HEK293 (cell line): ENCODE results near the gene TULP1.

Experiments
- CTCF ChIA-PET: fragments of 350-600 bp; formaldehyde crosslinking; extraction: SDS; loops from one replicate; lab custom pipeline; 2021; ENCODE audit warnings: antibody characterized with exemption; lab: Yijun Ruan, JAX
- POLR2A ChIA-PET: fragments of 300-600 bp; formaldehyde crosslinking; extraction: SDS; loops from one replicate; lab custom pipeline; 2020; ENCODE audit warnings: antibody characterized with exemption, inconsistent platforms; lab: Yijun Ruan, JAX
- H3K27ac ChIP-seq: fragments of 200-500 bp; sonication (Bioruptor generic); 2 replicates; pipeline ENCODE4 v1.5.1; 2014; ENCODE audit warnings: low read depth, low read length, control low read depth, inconsistent platforms; ENCODE audit errors: extremely low read depth
- H3K36me3 ChIP-seq, 2 experiments: fragments of 200-500 bp in 1 of 2; sonication (Bioruptor generic) in 1 of 2; 1 replicate in 1 of 2; 2 replicates in 1 of 2; pipeline ENCODE4 v1.5.1; 2014 to 2017; ENCODE audit warnings: inconsistent platforms in 2 of 2, low read length in 2 of 2; ENCODE audit not compliant: control insufficient read depth in 2 of 2, insufficient read depth in 1 of 2
- H3K4me1 ChIP-seq: fragments of 200-500 bp; sonication (Bioruptor generic); 2 replicates; pipeline ENCODE4 v1.5.1; 2014; ENCODE audit warnings: mild to moderate bottlenecking, low read length, inconsistent platforms; ENCODE audit not compliant: control insufficient read depth, insufficient read depth
- H3K4me3 ChIP-seq: 2 replicates; pipeline ENCODE4 v1.5.1; 2011; ENCODE audit warnings: low read depth, mild to moderate bottlenecking, control low read depth, low read length, moderate library complexity
- H3K9me3 ChIP-seq: fragments of 200-500 bp; sonication (Bioruptor generic); 2 replicates; pipeline ENCODE4 v1.5.1; 2014; ENCODE audit warnings: low read depth, low read length, inconsistent platforms; ENCODE audit not compliant: control insufficient read depth, insufficient read depth
- KLF16 ChIP-seq: fragments of 450-650 bp; formaldehyde crosslinking; IDR thresholded peaks from 2 replicates; pipeline ENCODE4 v1.5.1; 2017; ENCODE audit warnings: missing biosample characterization, missing genetic modification characterization
- PRDM1 ChIP-seq: fragments of 450-650 bp; formaldehyde crosslinking; IDR thresholded peaks from 2 replicates; pipeline ENCODE4; 2016; ENCODE audit warnings: missing biosample characterization, missing genetic modification characterization
- SALL2 ChIP-seq: fragments of 450-650 bp; formaldehyde crosslinking; IDR thresholded peaks from 2 replicates; pipeline ENCODE4 v1.5.0; 2017; ENCODE audit warnings: missing biosample characterization, mild to moderate bottlenecking, missing genetic modification characterization, borderline replicate concordance
- SETDB1 ChIP-seq: IDR thresholded peaks from one replicate; pipeline ENCODE4 v1.6.1; 2017; ENCODE audit warnings: mild to moderate bottlenecking, low read length, moderate library complexity, mixed read lengths; ENCODE audit not compliant: insufficient read length
- SP3 ChIP-seq: fragments of 450-650 bp; formaldehyde crosslinking; IDR thresholded peaks from 2 replicates; pipeline ENCODE4 v1.5.1; 2016; ENCODE audit warnings: missing biosample characterization, missing genetic modification characterization
- ZBTB11 ChIP-seq: fragments of 450-650 bp; formaldehyde crosslinking; conservative IDR thresholded peaks from 2 replicates; pipeline ENCODE4 v1.5.1; 2016; ENCODE audit warnings: low read depth, missing biosample characterization, missing genetic modification characterization
- ZBTB20 ChIP-seq: fragments of 450-650 bp; formaldehyde crosslinking; IDR thresholded peaks from 2 replicates; pipeline ENCODE4 v1.5.1; 2016; ENCODE audit warnings: missing biosample characterization, missing genetic modification characterization
- ZFP37 ChIP-seq: fragments of 450-650 bp; formaldehyde crosslinking; IDR thresholded peaks from 2 replicates; pipeline ENCODE4 v1.5.1; 2016; ENCODE audit warnings: missing biosample characterization, missing genetic modification characterization
- ZFP69B ChIP-seq: fragments of 450-650 bp; formaldehyde crosslinking; IDR thresholded peaks from 2 replicates; pipeline ENCODE4 v1.5.1; 2016; ENCODE audit warnings: missing biosample characterization, missing genetic modification characterization
- ZNF157 ChIP-seq: fragments of 450-650 bp; formaldehyde crosslinking; IDR thresholded peaks from 2 replicates; pipeline ENCODE4 v1.5.1; 2016; ENCODE audit warnings: missing biosample characterization, missing genetic modification characterization
- ZNF18 ChIP-seq: fragments of 450-650 bp; formaldehyde crosslinking; IDR thresholded peaks from 2 replicates; pipeline ENCODE4 v1.5.1; 2016; ENCODE audit warnings: missing biosample characterization, missing genetic modification characterization
- ZNF366 ChIP-seq: fragments of 450-650 bp; formaldehyde crosslinking; conservative IDR thresholded peaks from 2 replicates; pipeline ENCODE4 v1.5.1; 2016; ENCODE audit warnings: missing biosample characterization, missing genetic modification characterization
- ZNF37A ChIP-seq: fragments of 450-650 bp; IDR thresholded peaks from 2 replicates; pipeline ENCODE4 v1.5.1; 2018; ENCODE audit warnings: missing biosample characterization, missing genetic modification characterization
- ZNF423 ChIP-seq: fragments of 450-650 bp; formaldehyde crosslinking; IDR thresholded peaks from 2 replicates; pipeline ENCODE4 v1.5.1; 2016; ENCODE audit warnings: missing biosample characterization, missing genetic modification characterization
- ZNF544 ChIP-seq: fragments of 450-650 bp; formaldehyde crosslinking; IDR thresholded peaks from 2 replicates; pipeline ENCODE4 v1.5.0; 2017; ENCODE audit warnings: missing biosample characterization, missing genetic modification characterization
- ZNF548 ChIP-seq: fragments of 450-650 bp; formaldehyde crosslinking; IDR thresholded peaks from 2 replicates; pipeline ENCODE4 v1.5.1; 2016; ENCODE audit warnings: missing biosample characterization, missing genetic modification characterization
- ZNF600 ChIP-seq: fragments of 450-650 bp; formaldehyde crosslinking; IDR thresholded peaks from 2 replicates; pipeline ENCODE4 v1.5.1; 2016; ENCODE audit warnings: missing biosample characterization, missing genetic modification characterization
- ZNF626 ChIP-seq: fragments of 450-650 bp; sonication (Bioruptor Pico); formaldehyde crosslinking; IDR thresholded peaks from 2 replicates; pipeline ENCODE4 v1.5.1; 2018; ENCODE audit warnings: missing biosample characterization, missing genetic modification characterization, inconsistent platforms
- ZNF843 ChIP-seq: fragments of 450-650 bp; formaldehyde crosslinking; IDR thresholded peaks from 2 replicates; pipeline ENCODE4 v1.5.1; 2016; ENCODE audit warnings: missing biosample characterization, missing genetic modification characterization

TULP1 gene

GRCh38 chr6:35521235-35521634 is 8.5 kb upstream of the TULP1 start:
- H3K36me3 ChIP-seq, result no peaks in the 10 kb centered on the region
- no peak overlapping the region for H3K27ac ChIP-seq
- POLR2A ChIA-PET, result interaction anchor here (1.9 kb wide), 1 partner anchor 215 kb away, joined by 9 read pairs; no protein-coding TSS in a partner anchor

GRCh38 chr6:35519313-35520015 is 6.8 kb upstream of the TULP1 start:
- H3K36me3 ChIP-seq, result no peaks in the 10 kb centered on the region
- no peaks in the 10 kb centered on the region for H3K9me3 ChIP-seq
- TF ChIP-seq ZNF366 (no peak), ZNF423 (tag by site-specific recombination) (no peak), PRDM1 (tag by site-specific recombination) (peak; percentile 57), ZNF843 (tag by site-specific recombination) (no peak)
- CTCF ChIA-PET, result interaction anchor here (0.7 to 6.8 kb wide), 8 partner anchors 12 to 238 kb away, joined by 3 to 110 read pairs (median 4); partner anchors contain the start of gene ARMC12
- no peaks in the 10 kb centered on the region for H3K4me1 ChIP-seq
- H3K4me3 ChIP-seq, result no peak overlapping the region
- POLR2A ChIA-PET, result no interaction called here
- H3K27ac ChIP-seq, result no peak overlapping the region

More at GRCh38 chr6:35521235-35521634, 8.5 kb upstream of the TULP1 start:
- TF ChIP-seq ZNF18 (no peak), ZFP37 (no peak), ZNF626 (tag by site-specific recombination) (no peak), SALL2 (tag by site-specific recombination) (no peak), ZNF600 (tag by site-specific recombination) (no peak), SP3 (tag by site-specific recombination) (no peak), ZNF37A (tag by site-specific recombination) (no peak), ZFP69B (tag by site-specific recombination) (no peak), KLF16 (no peak), SETDB1 (no peak), ZBTB11 (no peak), ZBTB20 (no peak), ZNF366 (no peak), ZNF548 (tag by site-specific recombination) (no peak), ZNF544 (no peak), ZNF157 (tag by site-specific recombination) (no peak)
- no peaks in the 10 kb centered on the region for H3K9me3 ChIP-seq
- no peak overlapping the region for H3K4me3 ChIP-seq
- H3K4me1 ChIP-seq, result no peaks in the 10 kb centered on the region
- CTCF ChIA-PET, result interaction anchor here (0.6 to 6.8 kb wide), 14 partner anchors 12 to 282 kb away, joined by 3 to 110 read pairs (median 4); partner anchors contain the start of gene ARMC12
